H1 (cell line): ENCODE results near the gene CBR4. TPM values are rescaled to one million over a fixed set of nuclear protein-coding genes. Genes with fewer than 3 reads are reported as not detected.

ENCODE experiments used
- CTCF ChIA-PET: fragments of 300-600 bp; sonication (Branson Sonifier 250); formaldehyde crosslinking; loops from one replicate; lab custom pipeline; 2021; ENCODE audit not compliant: partially characterized antibody; lab: Charles Lee
- POLR2A ChIA-PET: fragments of 300-600 bp; sonication (Branson Sonifier 250); formaldehyde crosslinking; loops from one replicate; lab custom pipeline; 2021; ENCODE audit warnings: inconsistent platforms; ENCODE audit not compliant: partially characterized antibody; lab: Charles Lee
- DNase-seq, 2 experiments: peaks; one replicate each; pipeline versions ENCODE4 v3.0.0 to v3.0.0-alpha.2; 2010 to 2022; ENCODE audit warnings: low spot score in 2 of 2, low read depth in 1 of 2, mixed read lengths in 1 of 2
- FAIRE-seq: peaks from 2 replicates; lab custom pipeline; 2011; peaks lifted over from hg19 to GRCh38; lab: Jason Lieb, UNC
- H2AFZ ChIP-seq: 2 replicates; pipeline ENCODE4 v1.8.1; 2012; ENCODE audit warnings: low read length, inconsistent platforms
- H2AK5ac ChIP-seq: 2 replicates; pipeline ENCODE4 v1.6.1; 2013; ENCODE audit warnings: low read depth, low read length
- H2BK120ac ChIP-seq: replicated peaks from 2 replicates; pipeline ENCODE3; 2013; ENCODE audit warnings: low read depth, low read length, inconsistent platforms
- H2BK12ac ChIP-seq: 2 replicates; pipeline ENCODE4 v1.6.1; 2013; ENCODE audit warnings: low read depth, low read length
- H2BK15ac ChIP-seq: 2 replicates; pipeline ENCODE4 v1.6.1; 2013; ENCODE audit warnings: low read length
- H2BK20ac ChIP-seq: 2 replicates; pipeline ENCODE4 v1.6.1; 2013; ENCODE audit warnings: low read length
- H2BK5ac ChIP-seq: 2 replicates; pipeline ENCODE4 v1.6.1; 2013; ENCODE audit warnings: low read depth, low read length
- H3K14ac ChIP-seq: 2 replicates; pipeline ENCODE4 v1.6.1; 2013; ENCODE audit warnings: inconsistent platforms; ENCODE audit not compliant: insufficient read length
- H3K18ac ChIP-seq: 2 replicates; pipeline ENCODE4 v1.6.1; 2013; ENCODE audit warnings: low read length; ENCODE audit errors: extremely low read depth
- H3K23ac ChIP-seq: 2 replicates; pipeline ENCODE4 v1.6.1; 2013; ENCODE audit warnings: inconsistent platforms; ENCODE audit not compliant: insufficient read length
- H3K23me2 ChIP-seq: 2 replicates; pipeline ENCODE4 v1.6.1; 2013; ENCODE audit warnings: low read depth, low read length
- H3K27ac ChIP-seq: 2 replicates; pipeline ENCODE4 v1.6.1; 2011; ENCODE audit warnings: low read depth, low read length, inconsistent platforms
- H3K27me3 ChIP-seq, 4 experiments: replicated peaks in 1 of 4; 1 replicate in 1 of 4; 2 replicates in 3 of 4; pipeline versions ENCODE4 v1.6.1 to v1.8.1; 2011 to 2013; ENCODE audit warnings: low read length in 3 of 4, mild to moderate bottlenecking in 3 of 4, inconsistent platforms in 2 of 4, mixed read lengths in 2 of 4, moderate library complexity in 1 of 4; ENCODE audit not compliant: control insufficient read depth in 3 of 4, insufficient read depth in 3 of 4; ENCODE audit errors: extremely low read depth in 1 of 4
- H3K36me3 ChIP-seq, 4 experiments: 2 replicates each; pipeline versions ENCODE4 v1.6.1 to v1.8.1; 2011 to 2013; ENCODE audit warnings: mild to moderate bottlenecking in 4 of 4, low read length in 3 of 4, moderate library complexity in 2 of 4, control low read depth in 1 of 4, inconsistent platforms in 1 of 4; ENCODE audit not compliant: insufficient read depth in 4 of 4, control insufficient read depth in 2 of 4
- H3K4ac ChIP-seq: replicated peaks from 2 replicates; pipeline ENCODE3; 2013; ENCODE audit warnings: low read length, low read depth, mixed read lengths, inconsistent platforms; ENCODE audit not compliant: insufficient read length
- H3K4me1 ChIP-seq, 4 experiments: replicated peaks in 1 of 4; 1 replicate in 1 of 4; 2 replicates in 3 of 4; pipeline versions ENCODE4 v1.6.1 to v1.8.1; 2011 to 2013; ENCODE audit warnings: low read length in 3 of 4, inconsistent platforms in 2 of 4, mixed read lengths in 1 of 4; ENCODE audit not compliant: insufficient read depth in 4 of 4, control insufficient read depth in 3 of 4
- H3K4me2 ChIP-seq, 2 experiments: 2 replicates each; pipeline versions ENCODE4 v1.6.1 to v1.8.1; 2011 to 2013; ENCODE audit warnings: low read depth in 2 of 2, low read length in 2 of 2, control low read depth in 1 of 2, inconsistent platforms in 1 of 2, mild to moderate bottlenecking in 1 of 2; ENCODE audit not compliant: insufficient read depth in 1 of 2
- H3K4me3 ChIP-seq, 4 experiments: fragments of 200-600, 300-600 bp in 1 of 4; sonication (generic), shearing (Covaris generic), sonication (Bioruptor Twin) in 1 of 4; 2 replicates each; pipeline versions ENCODE4 v1.5.1 to v1.8.1; 2011 to 2016; ENCODE audit warnings: low read length in 4 of 4, low read depth in 3 of 4, control low read depth in 2 of 4, inconsistent platforms in 2 of 4, mild to moderate bottlenecking in 2 of 4, mixed read lengths in 1 of 4, moderate library complexity in 1 of 4; ENCODE audit not compliant: insufficient read depth in 2 of 4; ENCODE audit errors: extremely low read depth in 1 of 4
- H3K56ac ChIP-seq: replicated peaks from 2 replicates; pipeline ENCODE3; 2013; ENCODE audit warnings: low read depth, mild to moderate bottlenecking, mixed read lengths, low read length, inconsistent platforms; ENCODE audit not compliant: insufficient read length
- H3K79me1 ChIP-seq: 2 replicates; pipeline ENCODE4 v1.6.1; 2013; ENCODE audit warnings: low read depth, low read length, control low read depth
- H3K79me2 ChIP-seq, 2 experiments: 2 replicates each; pipeline versions ENCODE4 v1.6.1 to v1.8.1; 2012 to 2013; ENCODE audit warnings: low read length in 2 of 2, mild to moderate bottlenecking in 2 of 2, inconsistent platforms in 1 of 2; ENCODE audit not compliant: insufficient read depth in 2 of 2, control insufficient read depth in 1 of 2
- H3K9ac ChIP-seq, 4 experiments: replicated peaks in 1 of 4; 1 replicate in 1 of 4; 2 replicates in 3 of 4; pipeline versions ENCODE4 v1.6.1 to v1.8.1; 2011 to 2013; ENCODE audit warnings: low read depth in 3 of 4, low read length in 3 of 4, control low read depth in 2 of 4, mild to moderate bottlenecking in 2 of 4, moderate library complexity in 2 of 4, inconsistent platforms in 1 of 4; ENCODE audit errors: extremely low read depth in 1 of 4
- H3K9me3 ChIP-seq, 2 experiments: 2 replicates each; pipeline versions ENCODE4 v1.6.1 to v1.8.1; 2012 to 2013; ENCODE audit warnings: mild to moderate bottlenecking in 2 of 2, moderate library complexity in 2 of 2, control low read depth in 1 of 2, inconsistent platforms in 1 of 2, low read depth in 1 of 2, low read length in 1 of 2, mixed read lengths in 1 of 2; ENCODE audit not compliant: insufficient read depth in 2 of 2
- H4K20me1 ChIP-seq, 2 experiments: replicated peaks in 1 of 2; 2 replicates each; pipeline versions ENCODE3 to v1.8.1; 2011 to 2013; ENCODE audit warnings: inconsistent platforms in 2 of 2, low read length in 2 of 2, mild to moderate bottlenecking in 1 of 2; ENCODE audit not compliant: insufficient read depth in 2 of 2, control insufficient read depth in 1 of 2
- H4K5ac ChIP-seq: 2 replicates; pipeline ENCODE4 v1.6.1; 2013; ENCODE audit warnings: low read length, low read depth, mixed read lengths, inconsistent platforms; ENCODE audit not compliant: insufficient read length
- H4K8ac ChIP-seq: 2 replicates; pipeline ENCODE4 v1.8.0; 2013; ENCODE audit warnings: mild to moderate bottlenecking, moderate library complexity, low read length, inconsistent platforms; ENCODE audit not compliant: insufficient read depth; ENCODE audit errors: extremely low read depth
- H4K91ac ChIP-seq: replicated peaks from 2 replicates; pipeline ENCODE3; 2013; ENCODE audit warnings: low read length, mixed read lengths, inconsistent platforms; ENCODE audit not compliant: insufficient read length
- KDM5A ChIP-seq: fragments of 200-600 bp; IDR thresholded peaks from 2 replicates; pipeline ENCODE4 v1.7.1; 2012; ENCODE audit warnings: mild to moderate bottlenecking, low read length, inconsistent platforms, mixed read lengths
- WGBS, 2 experiments: shearing (Covaris generic) in 1 of 2; methylation state at CpG; one replicate each; pipeline versions ENCODE4 v1.1.6 to v1.1.7; 2013 to 2015; ENCODE audit warnings: low lambda C conversion rate in 2 of 2, mixed read lengths in 2 of 2, inconsistent platforms in 1 of 2, low coverage in 1 of 2, missing lambda C conversion rate in 1 of 2; ENCODE audit not compliant: insufficient replicate concordance in 2 of 2, insufficient coverage in 1 of 2, insufficient read length in 1 of 2; ENCODE audit errors: extremely low coverage in 1 of 2, missing lambda C conversion rate in 1 of 2; 5-methylcytosine and 5-hydroxymethylcytosine counted together
- polyA plus RNA-seq, 7 experiments: library from polyadenylated mRNA; depleted of rRNA in 3 of 7; stranded (reverse) in 5 of 7; unstranded in 2 of 7; fragments of >200 nt in 5 of 7; fragments of 200-250 nt in 2 of 7; gene quantifications; 1 replicate in 5 of 7; 2 replicates in 1 of 7; 4 replicates in 1 of 7; pipeline versions ENCODE4 v1.2.1 to v1.2.3, GENCODE V29; 2011 to 2013; ENCODE audit warnings: missing spikeins in 2 of 7, mixed read lengths in 2 of 7
- total RNA-seq: library from RNA; stranded (reverse); fragmentation: NEBNext Ultra II Directional; extraction: Animal tissue kit (Norgen Biotek cat#: 25700); gene quantifications from 2 replicates; pipeline ENCODE4 v1.2.1, GENCODE V29; 2021

The CBR4 gene
- total and polyA plus RNA-seq, 2 of the 8 experiments (the other 6 are each of a cell fraction or from before 2014, with no cell fraction given) = 8.6 to 29.5 TPM

GRCh38 chr4:169042608-169043007, 32.6 kb upstream of the CBR4 start:
- no peak overlapping the region for H4K8ac ChIP-seq
- no peaks in the 10 kb centered on the region for H3K36me3 ChIP-seq
- no peak overlapping the region for H2BK12ac ChIP-seq
- H3K4me2 ChIP-seq = no peak overlapping the region
- no peak overlapping the region for H3K14ac ChIP-seq
- ChIA-PET POLR2A (no interaction called here), CTCF (interaction anchor here (0.6 to 1.4 kb wide), 4 partner anchors 14 to 311 kb away, joined by 3 to 4 read pairs (median 3); partner anchors contain the start of gene CBR4)
- no peaks in the 10 kb centered on the region for H3K9me3 ChIP-seq
- TF ChIP-seq KDM5A = no peak
- no peaks in the 10 kb centered on the region for H4K20me1 ChIP-seq
- no peaks in the 10 kb centered on the region for H3K23me2 ChIP-seq
- H3K4me3 ChIP-seq = no peak overlapping the region
- no peak overlapping the region for H3K18ac ChIP-seq
- no peak for FAIRE-seq
- no peaks in the 10 kb centered on the region for H3K79me2 ChIP-seq
- H4K91ac ChIP-seq = no peak overlapping the region
- no peak overlapping the region for H2BK5ac ChIP-seq
- H2AFZ ChIP-seq = no peak overlapping the region
- no peak overlapping the region for H3K23ac ChIP-seq
- H3K56ac ChIP-seq = no peak overlapping the region
- H2BK20ac ChIP-seq = no peak overlapping the region
- no peak overlapping the region for H2AK5ac ChIP-seq
- H4K5ac ChIP-seq = no peak overlapping the region
- no peak overlapping the region for H3K4ac ChIP-seq
- no peaks in the 10 kb centered on the region; a peak in 1 of 7 replicates for H3K4me1 ChIP-seq
- 89% methylated on average over 2 of the region's 2 CpGs; no CpG with 5 or more reads in 1 of the 2 experiments for WGBS, 2 experiments
- no peak for DNase-seq
- H3K27me3 ChIP-seq = no peaks in the 10 kb centered on the region
- H2BK120ac ChIP-seq = no peak overlapping the region
- H3K9ac ChIP-seq = no peak overlapping the region
- no peak overlapping the region for H3K27ac ChIP-seq
- H2BK15ac ChIP-seq = no peak overlapping the region
- no peaks in the 10 kb centered on the region for H3K79me1 ChIP-seq
